Left ventricle myocardium inferior (tissue), 1 donor: Measurements from ENCODE around the gene RPLP2. TPM values are rescaled to one million over a fixed set of nuclear protein-coding genes. Genes with fewer than 3 reads are reported as not detected.

ENCODE experiments used
- DNase-seq: peaks from one replicate; pipeline ENCODE4 v3.0.0-alpha.2; 2020
- H3K27ac ChIP-seq: fragments of 200-600 bp; replicated peaks from 2 replicates; pipeline ENCODE4 v1.8.0; 2021
- H3K27me3 ChIP-seq: fragments of 200-600 bp; 2 replicates; pipeline ENCODE4 v1.8.0; 2021; ENCODE audit warnings: low read depth
- H3K36me3 ChIP-seq: fragments of 200-600 bp; 2 replicates; pipeline ENCODE4 v1.8.0; 2021
- H3K4me1 ChIP-seq: fragments of 200-600 bp; 2 replicates; pipeline ENCODE4 v1.8.0; 2021
- H3K4me3 ChIP-seq: fragments of 200-600 bp; 2 replicates; pipeline ENCODE4 v1.8.0; 2021; ENCODE audit warnings: mild to moderate bottlenecking, moderate library complexity
- H3K9me3 ChIP-seq: fragments of 200-600 bp; replicated peaks from 2 replicates; pipeline ENCODE4 v1.8.0; 2021
- CTCF ChIP-seq: fragments of 200-600 bp; IDR thresholded peaks from 2 replicates; pipeline ENCODE4 v1.8.0; 2021; ENCODE audit warnings: antibody characterized with exemption, mild to moderate bottlenecking, borderline replicate concordance
- intact Hi-C: fragments of 100-400 bp; cut with micrococcal nuclease; formaldehyde crosslinking; loops from one replicate; pipeline ENCODE4 v1.11.0; 2022
- total RNA-seq: library from RNA; stranded (reverse); fragmentation: NEBNext Ultra II Directional; extraction: Animal tissue kit (Norgen Biotek cat#: 25700); gene quantifications from one replicate; pipeline ENCODE4 v1.2.1, GENCODE V29; 2021
- donor health status: DM: no; HTN: yes; CAD: no; lungs with severe emphysema.

RPLP2 gene
- total RNA-seq, 1 donor from 2014 or later: 871 TPM

- no peak for DNase-seq
- peaks cover 95% of the 10 kb centered on the region for H3K4me1 ChIP-seq
- H3K27ac ChIP-seq: no peak overlapping the region
- TF ChIP-seq CTCF: no peak
- intact Hi-C loops: no loop called here
- no peaks in the 10 kb centered on the region for H3K9me3 ChIP-seq
- H3K4me3 ChIP-seq: peak overlapping the region; percentile 73
- peaks cover 6% of the 10 kb centered on the region for H3K36me3 ChIP-seq
- H3K27me3 ChIP-seq: no peaks in the 10 kb centered on the region
Observed at GRCh38 chr11:831118-831864, 21.5 kb downstream of the RPLP2 start.

- DNase-seq: no peak
- peak overlapping the region; percentile 93 for H3K4me3 ChIP-seq
- intact Hi-C loops: no loop called here
- no peaks in the 10 kb centered on the region for H3K27me3 ChIP-seq
- TF ChIP-seq CTCF: no peak
- H3K36me3 ChIP-seq: peaks cover 14% of the 10 kb centered on the region
- H3K9me3 ChIP-seq: no peaks in the 10 kb centered on the region
- peak overlapping the region; percentile 98 for H3K27ac ChIP-seq
- H3K4me1 ChIP-seq: peaks cover 95% of the 10 kb centered on the region
Observed at GRCh38 chr11:831961-832528, 22.3 kb downstream of the RPLP2 start.

- Histone ChIP-seq H3K36me3 (peaks cover 19% of the 10 kb centered on the region), H3K27ac (peak within 1 kb of the TSS; percentile 98), H3K4me1 (peaks cover 95% of the 10 kb centered on the region), H3K27me3 (no peaks in the 10 kb centered on the region), H3K4me3 (peak within 1 kb of the TSS; percentile 93), H3K9me3 (no peaks in the 10 kb centered on the region)
- intact Hi-C loops: no loop called here
- no peak for TF ChIP-seq CTCF
- peak; percentile 54 for DNase-seq
Observed at GRCh38 chr11:832529-833113, 22.9 kb downstream of the RPLP2 start, which contains the start of gene CD151. Gene CD151, plus strand, starts transcription at chr11:832952. Its CDS starts 3,118 bp downstream, at chr11:836070.

GRCh38 chr11:833114-833791, 23.5 kb downstream of the RPLP2 start:
- peaks cover 25% of the 10 kb centered on the region for H3K36me3 ChIP-seq
- H3K27me3 ChIP-seq: no peaks in the 10 kb centered on the region
- H3K27ac ChIP-seq: peak overlapping the region; percentile 98
- intact Hi-C loops: no loop called here
- H3K4me3 ChIP-seq: peak overlapping the region; percentile 93
- TF ChIP-seq CTCF: no peak
- peak; percentile 73 for DNase-seq
- H3K9me3 ChIP-seq: no peaks in the 10 kb centered on the region
- H3K4me1 ChIP-seq: peaks cover 95% of the 10 kb centered on the region

- H3K4me3 ChIP-seq: peak overlapping the region; percentile 93
- no peak for DNase-seq
- intact Hi-C loops: no loop called here
- H3K27ac ChIP-seq: peak overlapping the region; percentile 98
- H3K9me3 ChIP-seq: no peaks in the 10 kb centered on the region
- H3K36me3 ChIP-seq: peaks cover 31% of the 10 kb centered on the region
- H3K4me1 ChIP-seq: peaks cover 95% of the 10 kb centered on the region
- no peak for TF ChIP-seq CTCF
- H3K27me3 ChIP-seq: no peaks in the 10 kb centered on the region
Observed at GRCh38 chr11:833849-834311, 24.1 kb downstream of the RPLP2 start.
